Activated CD8-positive, alpha-beta memory T cell treated with anti-CD3 and anti-CD28 coated beads, Interleukin-2, amount 50 U/mL, for 48 hours (primary cell): ENCODE data around the gene DCAF17.
"Not testable (repeated sequence)": the region's sequence is repeated elsewhere in the genome, so short reads cannot be mapped to it uniquely, and the experiment has no call there.

Source experiments
- DNase-seq: peaks from one replicate; pipeline ENCODE4 v3.0.0-alpha.2; 2020

DCAF17 gene

GRCh38 chr2:171460537-171460936 is 26.5 kb downstream of the DCAF17 start:
- DNase-seq, result no peak

GRCh38 chr2:171469176-171469575 is 35.1 kb downstream of the DCAF17 start:
- DNase-seq, result no peak

- no peak for DNase-seq
These were observed 36.1 kb downstream of the DCAF17 start for GRCh38 chr2:171470129-171470528.

- no peak for DNase-seq
These were observed 42.0 kb downstream of the DCAF17 start for GRCh38 chr2:171475979-171476378.

GRCh38 chr2:171478345-171478744 is 44.3 kb downstream of the DCAF17 start:
- no peak for DNase-seq

GRCh38 chr2:171479154-171479814 is 45.3 kb downstream of the DCAF17 start:
- DNase-seq, result no peak

- DNase-seq, result no peak
These were observed 46.9 kb downstream of the DCAF17 start for GRCh38 chr2:171480908-171481307.

GRCh38 chr2:171482308-171482707 is 48.3 kb downstream of the DCAF17 start:
- DNase-seq, result no peak

GRCh38 chr2:171482877-171483276 is 48.9 kb downstream of the DCAF17 start:
- DNase-seq, result no peak

- DNase-seq, result no peak
These were observed 49.8 kb downstream of the DCAF17 start for GRCh38 chr2:171483793-171484192.

- no peak for DNase-seq
These were observed 51.1 kb downstream of the DCAF17 start for GRCh38 chr2:171485116-171485515.

- no peak for DNase-seq
These were observed 53.2 kb downstream of the DCAF17 start for GRCh38 chr2:171487201-171487600.

- no peak for DNase-seq
These were observed 53.8 kb downstream of the DCAF17 start for GRCh38 chr2:171487803-171488259.

GRCh38 chr2:171490577-171490976 is 56.6 kb downstream of the DCAF17 start:
- no peak for DNase-seq

GRCh38 chr2:171491292-171491691 is 57.3 kb downstream of the DCAF17 start:
- DNase-seq, result no peak

GRCh38 chr2:171492664-171493063 is 58.6 kb downstream of the DCAF17 start:
- DNase-seq, result no peak

- not testable (repeated sequence) for DNase-seq
These were observed 63.6 kb downstream of the DCAF17 start for GRCh38 chr2:171497664-171498063.

GRCh38 chr2:171505374-171505773 is 71.3 kb downstream of the DCAF17 start:
- no peak for DNase-seq

GRCh38 chr2:171509945-171510731 is 76.1 kb downstream of the DCAF17 start:
- DNase-seq, result no peak

- DNase-seq, result no peak
These were observed 78.0 kb downstream of the DCAF17 start for GRCh38 chr2:171512014-171512413.

GRCh38 chr2:171512683-171513195 is 78.7 kb downstream of the DCAF17 start:
- DNase-seq, result no peak

- DNase-seq, result no peak
These were observed 79.7 kb downstream of the DCAF17 start for GRCh38 chr2:171513719-171514160.

- no peak for DNase-seq
These were observed 81.0 kb downstream of the DCAF17 start for GRCh38 chr2:171514908-171515582.
